ENCODE measurements around the gene LSM4. TPM values are rescaled to one million over a fixed set of nuclear protein-coding genes. Genes with fewer than 3 reads are reported as not detected.

The LSM4 gene
- total RNA-seq, 1 experiment from 2014 or later = 713 TPM

- Histone ChIP-seq H3K9ac (ENCODE audit: low read length) (no peak overlapping the region), H3K27me3 (ENCODE audit: low read length) (no peaks in the 10 kb centered on the region), H3K4me3 (ENCODE audit: low read length) (no peak overlapping the region), H3K9me3 (ENCODE audit: low read length) (no peaks in the 10 kb centered on the region), H3K79me2 (ENCODE audit: low read length) (peaks cover 11% of the 10 kb centered on the region), H2AFZ (ENCODE audit: low read length) (no peak overlapping the region), H3K4me2 (ENCODE audit: low read length) (no peak overlapping the region), H3F3A (ENCODE audit: low read length, unreplicated experiment) (no peaks in the 10 kb centered on the region), H3K9me2 (replicated peaks; ENCODE audit: low read length) (no peaks in the 10 kb centered on the region), H3K4me1 (ENCODE audit: insufficient read depth, low read length) (peaks cover 10% of the 10 kb centered on the region), H3K27ac (ENCODE audit: low read length) (no peak overlapping the region), H4K20me1 (ENCODE audit: low read length) (no peaks in the 10 kb centered on the region), H3K36me3 (ENCODE audit: low read depth, low read length) (no peaks in the 10 kb centered on the region)
- ChIA-PET CTCF (no interaction called here), POLR2A (ENCODE audit: unreplicated experiment) (no interaction called here)
- DNase-seq (no peak), ATAC-seq (no peak)
- TF ChIP-seq EZH2 (IDR thresholded peaks at IDR 0.05; ENCODE audit: low read length, unreplicated experiment) (no peak), EZH2phosphoT487 (IDR thresholded peaks at IDR 0.05; ENCODE audit: borderline replicate concordance, low read length) (no peak), CTCF (conservative IDR thresholded peaks at IDR 0.05; ENCODE audit: low read depth, low read length) (no peak)
- BruUV-seq (replicated peaks) = no TSS peak
- intact Hi-C loops (cut with micrococcal nuclease) = no loop called here
Observed at GRCh38 chr19:18284712-18285360, 38.0 kb downstream of the LSM4 start.

- ChIA-PET CTCF (no interaction called here), POLR2A (ENCODE audit: unreplicated experiment) (interaction anchor here (0.7 kb wide), 1 partner anchor 1551 kb away, joined by 4 read pairs; no protein-coding TSS in a partner anchor)
- Histone ChIP-seq H3K4me3 (ENCODE audit: low read length) (no peak overlapping the region), H2AFZ (ENCODE audit: low read length) (no peak overlapping the region), H3F3A (ENCODE audit: low read length, unreplicated experiment) (no peaks in the 10 kb centered on the region), H3K4me2 (ENCODE audit: low read length) (no peak overlapping the region), H3K4me1 (ENCODE audit: insufficient read depth, low read length) (peaks cover 18% of the 10 kb centered on the region), H3K9me3 (ENCODE audit: low read length) (no peaks in the 10 kb centered on the region), H3K36me3 (ENCODE audit: low read depth, low read length) (no peaks in the 10 kb centered on the region), H3K9me2 (replicated peaks; ENCODE audit: low read length) (no peaks in the 10 kb centered on the region), H3K27me3 (ENCODE audit: low read length) (no peaks in the 10 kb centered on the region), H3K79me2 (ENCODE audit: low read length) (peaks cover 24% of the 10 kb centered on the region), H3K9ac (ENCODE audit: low read length) (no peak overlapping the region), H4K20me1 (ENCODE audit: low read length) (peaks cover 10% of the 10 kb centered on the region), H3K27ac (ENCODE audit: low read length) (no peak overlapping the region)
- TF ChIP-seq CTCF (conservative IDR thresholded peaks at IDR 0.05; ENCODE audit: low read depth, low read length) = no peak
- no peak for TF ChIP-seq EZH2 (IDR thresholded peaks at IDR 0.05; ENCODE audit: low read length, unreplicated experiment)
- TF ChIP-seq EZH2phosphoT487 (IDR thresholded peaks at IDR 0.05; ENCODE audit: borderline replicate concordance, low read length) = no peak
- BruUV-seq (replicated peaks) = no TSS peak
- ATAC-seq (no peak), DNase-seq (no peak)
- intact Hi-C loops (cut with micrococcal nuclease) = no loop called here
Observed at GRCh38 chr19:18283338-18283737, 39.5 kb downstream of the LSM4 start.

GRCh38 chr19:18282788-18283141 lies 40.1 kb downstream of the LSM4 start:
- DNase-seq (no peak), ATAC-seq (no peak)
- Histone ChIP-seq H3K27me3 (ENCODE audit: low read length) (no peaks in the 10 kb centered on the region), H3K9ac (ENCODE audit: low read length) (peak overlapping the region; percentile 93), H3K79me2 (ENCODE audit: low read length) (peaks cover 29% of the 10 kb centered on the region), H3K4me1 (ENCODE audit: insufficient read depth, low read length) (peaks cover 18% of the 10 kb centered on the region), H3K4me3 (ENCODE audit: low read length) (peak overlapping the region; percentile 74), H2AFZ (ENCODE audit: low read length) (no peak overlapping the region), H3K36me3 (ENCODE audit: low read depth, low read length) (no peaks in the 10 kb centered on the region), H3K4me2 (ENCODE audit: low read length) (peak overlapping the region; percentile 98), H3F3A (ENCODE audit: low read length, unreplicated experiment) (no peaks in the 10 kb centered on the region), H4K20me1 (ENCODE audit: low read length) (peaks cover 13% of the 10 kb centered on the region), H3K9me2 (replicated peaks; ENCODE audit: low read length) (no peaks in the 10 kb centered on the region), H3K9me3 (ENCODE audit: low read length) (no peaks in the 10 kb centered on the region), H3K27ac (ENCODE audit: low read length) (peak overlapping the region; percentile 99)
- TF ChIP-seq EZH2phosphoT487 (IDR thresholded peaks at IDR 0.05; ENCODE audit: borderline replicate concordance, low read length) (no peak), CTCF (conservative IDR thresholded peaks at IDR 0.05; ENCODE audit: low read depth, low read length) (no peak), EZH2 (IDR thresholded peaks at IDR 0.05; ENCODE audit: low read length, unreplicated experiment) (no peak)
- intact Hi-C loops (cut with micrococcal nuclease) = no loop called here
- ChIA-PET POLR2A (ENCODE audit: unreplicated experiment) (interaction anchor here (1.4 to 3.8 kb wide), 2 partner anchors 10 to 40 kb away, joined by 13 to 47 read pairs; partner anchors contain the start of gene LSM4), CTCF (interaction anchor here (0.6 kb wide), 1 partner anchor 10 kb away, joined by 4 read pairs; no protein-coding TSS in a partner anchor)
- BruUV-seq (replicated peaks) = no TSS peak

Measured in PC-3 (cell line).